Hepatocyte (in vitro differentiated cells): ENCODE results near the gene ACKR3.

Source experiments
- EZH2 ChIP-seq: fragments of 200-600 bp; sonication (generic); IDR thresholded peaks from 2 replicates; pipeline ENCODE4 v1.6.1; 2016; ENCODE audit warnings: antibody characterized with exemption, mild to moderate bottlenecking, borderline replicate concordance
- TF ChIP-seq, protein P1 (sequence below): fragments of 200-600 bp; sonication (generic); IDR thresholded peaks from 2 replicates; pipeline ENCODE4 v1.5.1; 2016; ENCODE audit warnings: antibody characterized with exemption, mild to moderate bottlenecking; ENCODE audit not compliant: poor library complexity

DNA sequence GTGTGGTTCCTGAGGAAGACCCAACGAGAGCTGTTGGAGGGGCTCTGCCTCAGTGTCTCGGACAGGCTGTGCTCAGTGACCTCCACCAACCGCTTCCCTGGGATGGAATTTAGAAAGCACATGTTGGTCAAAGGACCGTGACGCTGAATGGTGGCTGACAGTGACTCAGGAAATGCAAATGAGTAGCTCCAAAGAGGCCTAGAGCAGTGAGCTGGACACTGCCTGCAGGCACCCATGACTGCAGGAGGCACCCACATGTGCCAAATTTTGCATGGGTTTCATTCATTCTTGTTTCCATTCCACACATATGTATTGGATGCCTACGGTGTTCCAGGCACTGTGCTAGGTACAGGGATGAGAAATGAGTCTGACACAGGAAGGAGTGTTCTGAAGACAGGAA lies 46.4 kb downstream of the ACKR3 start:
- TF ChIP-seq EZH2, result no peak
- TF ChIP-seq, protein P1, sequence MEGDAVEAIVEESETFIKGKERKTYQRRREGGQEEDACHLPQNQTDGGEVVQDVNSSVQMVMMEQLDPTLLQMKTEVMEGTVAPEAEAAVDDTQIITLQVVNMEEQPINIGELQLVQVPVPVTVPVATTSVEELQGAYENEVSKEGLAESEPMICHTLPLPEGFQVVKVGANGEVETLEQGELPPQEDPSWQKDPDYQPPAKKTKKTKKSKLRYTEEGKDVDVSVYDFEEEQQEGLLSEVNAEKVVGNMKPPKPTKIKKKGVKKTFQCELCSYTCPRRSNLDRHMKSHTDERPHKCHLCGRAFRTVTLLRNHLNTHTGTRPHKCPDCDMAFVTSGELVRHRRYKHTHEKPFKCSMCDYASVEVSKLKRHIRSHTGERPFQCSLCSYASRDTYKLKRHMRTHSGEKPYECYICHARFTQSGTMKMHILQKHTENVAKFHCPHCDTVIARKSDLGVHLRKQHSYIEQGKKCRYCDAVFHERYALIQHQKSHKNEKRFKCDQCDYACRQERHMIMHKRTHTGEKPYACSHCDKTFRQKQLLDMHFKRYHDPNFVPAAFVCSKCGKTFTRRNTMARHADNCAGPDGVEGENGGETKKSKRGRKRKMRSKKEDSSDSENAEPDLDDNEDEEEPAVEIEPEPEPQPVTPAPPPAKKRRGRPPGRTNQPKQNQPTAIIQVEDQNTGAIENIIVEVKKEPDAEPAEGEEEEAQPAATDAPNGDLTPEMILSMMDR, result no peak
